HG02623 (cell line): ENCODE results near the gene HBD.

ENCODE experiments used
- ATAC-seq: cut with Tn5 transposase; IDR thresholded peaks from one replicate; pipeline ENCODE4 v1.9.1; 2021; ENCODE audit warnings: moderate library complexity; ENCODE audit not compliant: unreplicated experiment

HBD gene

DNA sequence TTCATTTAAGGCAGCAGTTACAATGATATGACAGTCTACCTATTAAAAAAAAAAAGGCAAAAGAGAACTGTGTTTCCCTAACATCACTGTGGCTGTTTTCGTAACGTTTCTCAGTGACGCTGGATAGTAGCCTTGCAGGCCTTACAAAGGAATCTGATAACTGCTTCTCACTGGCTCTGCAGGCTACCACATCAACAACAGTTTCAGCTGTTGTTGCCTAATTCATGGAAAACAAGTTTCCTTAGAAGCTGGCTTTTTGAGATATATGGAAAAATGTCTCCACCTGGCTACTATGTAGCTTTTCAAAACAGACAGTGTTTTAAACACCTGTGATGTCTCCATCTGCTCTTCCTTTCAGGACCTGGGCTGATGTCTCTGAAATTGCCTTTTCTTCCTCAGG is 37.6 kb downstream of the HBD start:
- no peak for ATAC-seq

DNA sequence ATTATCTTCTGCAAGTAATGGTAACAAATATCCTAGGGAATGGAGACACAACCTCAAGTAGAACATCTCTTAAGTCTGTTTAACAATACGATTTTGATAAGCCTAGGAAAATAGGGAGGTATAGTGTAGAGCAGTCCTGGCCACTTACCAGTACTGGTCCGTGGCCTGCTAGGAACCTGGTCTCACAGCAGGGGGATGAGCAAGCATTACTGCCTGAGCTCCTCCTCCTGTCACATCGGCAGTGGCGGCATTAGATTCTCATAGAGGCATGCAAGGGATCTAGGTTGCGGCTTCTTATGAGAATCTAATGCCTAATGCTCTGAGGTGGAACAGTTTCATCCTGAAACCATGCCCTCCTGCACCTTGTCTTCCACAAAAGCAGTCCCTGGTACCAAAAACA is 38.2 kb downstream of the HBD start:
- ATAC-seq: no peak

- ATAC-seq: no peak
Measured at GRCh38 chr11:5192738-5193137, 41.5 kb downstream of the HBD start.

- ATAC-seq: no peak
Measured at GRCh38 chr11:5188201-5188600, 46.1 kb downstream of the HBD start.
